ENCODE measurements around the gene XPC.

The XPC gene

DNA sequence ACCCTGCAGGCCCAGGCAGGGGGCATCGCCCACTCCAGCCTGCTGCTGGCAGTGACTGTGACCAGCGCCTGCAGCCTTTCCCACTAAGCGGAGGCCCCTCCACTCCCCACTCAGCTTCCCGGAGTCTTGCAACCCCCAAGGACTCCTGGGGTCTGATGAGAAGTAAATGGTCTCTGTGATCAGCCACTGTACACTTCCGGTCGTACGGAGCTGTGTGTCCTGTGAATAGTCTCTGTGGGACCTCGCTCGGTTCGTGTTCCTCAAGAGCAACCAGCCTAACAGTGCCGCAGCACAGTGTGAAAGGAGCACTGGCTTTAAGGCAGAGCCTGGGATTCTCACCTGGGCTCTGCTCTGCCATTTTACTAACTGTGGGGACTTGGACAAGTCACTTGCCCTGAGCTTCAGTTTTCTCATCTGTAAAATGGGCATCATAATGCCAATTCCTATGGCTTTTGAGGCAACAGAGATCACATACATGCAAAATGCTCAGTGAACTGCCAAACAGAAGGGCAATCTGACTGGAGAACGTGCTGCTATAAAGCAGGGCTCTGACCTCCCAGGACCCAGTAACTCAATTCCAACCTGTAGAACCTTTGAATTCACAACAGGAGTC lies 26.8 kb downstream of the XPC start:
- Histone ChIP-seq H3K4me1 (ENCODE audit: control insufficient read depth in 1 of 2, insufficient read depth in 1 of 2, low read depth in 1 of 2, low read length in 1 of 2) (peaks cover 7 to 9% of the 10 kb centered on the region in 2 experiments), H3K27me3 (no peaks in the 10 kb centered on the region), H3K36me3 (peaks cover 70% of the 10 kb centered on the region), H3K27ac (peak overlapping the region; percentile 30), H3K4me3 (ENCODE audit: low read depth in 1 of 2, low read length in 1 of 2) (no peak overlapping the region), H3K9me3 (no peaks in the 10 kb centered on the region)
- TF ChIP-seq, protein P1, sequence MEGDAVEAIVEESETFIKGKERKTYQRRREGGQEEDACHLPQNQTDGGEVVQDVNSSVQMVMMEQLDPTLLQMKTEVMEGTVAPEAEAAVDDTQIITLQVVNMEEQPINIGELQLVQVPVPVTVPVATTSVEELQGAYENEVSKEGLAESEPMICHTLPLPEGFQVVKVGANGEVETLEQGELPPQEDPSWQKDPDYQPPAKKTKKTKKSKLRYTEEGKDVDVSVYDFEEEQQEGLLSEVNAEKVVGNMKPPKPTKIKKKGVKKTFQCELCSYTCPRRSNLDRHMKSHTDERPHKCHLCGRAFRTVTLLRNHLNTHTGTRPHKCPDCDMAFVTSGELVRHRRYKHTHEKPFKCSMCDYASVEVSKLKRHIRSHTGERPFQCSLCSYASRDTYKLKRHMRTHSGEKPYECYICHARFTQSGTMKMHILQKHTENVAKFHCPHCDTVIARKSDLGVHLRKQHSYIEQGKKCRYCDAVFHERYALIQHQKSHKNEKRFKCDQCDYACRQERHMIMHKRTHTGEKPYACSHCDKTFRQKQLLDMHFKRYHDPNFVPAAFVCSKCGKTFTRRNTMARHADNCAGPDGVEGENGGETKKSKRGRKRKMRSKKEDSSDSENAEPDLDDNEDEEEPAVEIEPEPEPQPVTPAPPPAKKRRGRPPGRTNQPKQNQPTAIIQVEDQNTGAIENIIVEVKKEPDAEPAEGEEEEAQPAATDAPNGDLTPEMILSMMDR (IDR thresholded peaks at IDR 0.05): no peak

DNA sequence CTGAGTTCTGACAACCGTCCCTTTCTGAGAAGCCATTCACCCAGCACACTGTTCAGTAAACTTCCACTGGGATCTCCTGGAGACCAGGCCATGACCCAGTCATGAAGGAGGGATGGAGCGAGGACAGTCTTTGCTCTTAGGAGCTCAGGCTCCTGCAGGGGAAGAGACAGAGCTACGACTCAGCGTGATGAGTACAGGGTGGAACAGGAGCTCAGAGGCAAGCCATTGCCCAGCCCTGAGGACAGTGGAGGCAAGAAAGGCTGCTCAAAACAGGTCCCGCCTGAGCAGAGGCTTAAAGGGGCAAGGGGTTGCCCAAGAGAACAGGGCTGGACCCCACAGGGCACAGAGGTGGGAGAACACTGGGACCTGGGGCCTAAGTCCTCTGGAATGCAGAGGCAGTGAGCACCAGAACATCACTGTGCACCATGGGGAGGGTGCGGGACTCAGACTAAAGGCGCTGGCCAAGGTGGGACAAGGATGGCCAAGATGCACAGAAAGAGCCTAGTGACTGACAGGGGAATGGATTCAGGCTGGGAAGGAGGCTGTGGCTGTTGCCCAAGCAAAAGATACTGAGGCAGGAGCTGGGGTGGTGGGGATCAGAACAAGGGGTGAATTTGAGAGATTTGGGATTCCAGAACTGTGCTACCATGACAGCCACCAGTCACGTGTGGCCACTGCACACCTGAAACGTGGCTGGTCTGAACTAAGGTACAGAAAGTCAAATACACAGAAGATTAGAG lies 27.7 kb downstream of the XPC start:
- Histone ChIP-seq H3K9me3 (no peaks in the 10 kb centered on the region), H3K4me1 (ENCODE audit: control insufficient read depth in 1 of 2, insufficient read depth in 1 of 2, low read depth in 1 of 2, low read length in 1 of 2) (peaks cover 16 to 18% of the 10 kb centered on the region in 2 experiments), H3K36me3 (peaks cover 73% of the 10 kb centered on the region), H3K27me3 (no peaks in the 10 kb centered on the region), H3K27ac (peak overlapping the region; percentile 30), H3K4me3 (ENCODE audit: low read depth in 1 of 2, low read length in 1 of 2) (no peak overlapping the region)
- TF ChIP-seq, protein P1 (IDR thresholded peaks at IDR 0.05): no peak

DNA sequence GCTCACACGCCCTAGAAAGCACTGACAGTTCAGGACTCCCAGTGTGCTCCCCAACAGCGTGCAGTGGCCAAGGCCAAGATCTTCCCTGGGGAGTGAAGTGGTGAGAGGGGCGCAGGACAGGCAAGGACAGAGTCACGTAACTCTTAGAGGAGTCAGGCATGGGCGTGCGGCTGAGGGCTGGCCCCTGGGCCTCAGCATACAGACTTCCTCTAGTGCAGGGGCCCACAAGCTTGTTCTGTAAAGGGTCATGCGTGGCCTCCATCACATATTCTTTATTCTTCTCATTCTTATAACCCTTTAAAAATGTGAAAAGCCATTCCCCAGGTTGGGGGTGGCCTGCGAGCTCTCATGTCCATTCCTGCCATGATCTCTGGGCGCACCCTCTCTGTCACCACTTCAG lies 28.3 kb downstream of the XPC start:
- H3K9me3 ChIP-seq: no peaks in the 10 kb centered on the region
- peaks cover 22 to 24% of the 10 kb centered on the region in 2 experiments for H3K4me1 ChIP-seq (ENCODE audit: control insufficient read depth in 1 of 2, insufficient read depth in 1 of 2, low read depth in 1 of 2, low read length in 1 of 2)
- H3K27me3 ChIP-seq: no peaks in the 10 kb centered on the region
- TF ChIP-seq, protein P1 (IDR thresholded peaks at IDR 0.05): no peak
- peak overlapping the region; percentile 11 for H3K27ac ChIP-seq
- H3K36me3 ChIP-seq: peaks cover 73% of the 10 kb centered on the region
- no peak overlapping the region for H3K4me3 ChIP-seq (ENCODE audit: low read depth in 1 of 2, low read length in 1 of 2)

DNA sequence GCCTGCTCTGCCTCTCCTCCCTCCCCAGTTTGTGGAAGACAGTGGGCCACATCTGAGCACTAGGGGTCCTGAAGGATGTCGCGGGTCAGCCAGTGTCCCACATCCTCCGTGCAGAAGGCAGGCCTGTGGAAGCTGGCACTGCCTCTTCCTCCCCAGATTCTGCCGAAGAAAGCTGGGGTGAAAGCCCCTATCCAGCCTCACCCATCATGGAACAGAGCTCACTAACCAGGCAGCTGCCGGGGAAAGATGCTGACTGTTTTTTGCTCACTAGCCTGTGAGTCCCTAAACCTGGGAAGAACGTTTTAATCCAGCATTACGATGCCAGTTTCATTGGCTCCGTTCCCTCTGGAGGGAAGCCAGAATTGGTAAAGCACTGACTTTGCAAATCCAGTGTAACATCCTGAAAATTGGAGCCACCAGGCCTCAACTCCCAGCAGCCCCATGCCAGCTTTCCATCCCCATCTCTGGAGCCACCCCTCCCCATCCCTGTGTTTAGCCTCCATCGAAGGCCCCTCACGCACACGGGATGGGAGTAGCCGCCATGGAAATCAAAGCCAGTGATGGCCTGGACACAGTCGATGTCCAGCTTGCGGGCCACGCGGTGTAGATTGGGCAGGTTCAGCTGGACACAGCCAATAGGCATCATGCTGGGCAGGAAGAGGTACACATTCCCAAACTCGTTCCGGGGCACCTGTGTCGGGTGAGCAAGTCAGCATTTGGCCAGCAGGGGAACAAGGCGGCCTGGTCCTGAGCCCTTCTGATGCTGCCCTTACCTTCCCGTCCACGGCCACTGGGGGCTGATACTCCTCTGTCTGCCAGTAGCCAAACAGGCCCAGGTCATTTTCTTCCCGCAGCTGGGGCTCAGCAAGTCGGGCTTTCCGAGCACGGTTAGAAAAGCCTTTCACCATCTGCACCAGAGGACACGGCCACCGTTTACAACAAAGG lies 30.1 kb downstream of the XPC start:
- peaks cover 62% of the 10 kb centered on the region for H3K36me3 ChIP-seq
- TF ChIP-seq, protein P1 (IDR thresholded peaks at IDR 0.05): no peak
- no peak overlapping the region for H3K4me3 ChIP-seq (ENCODE audit: low read depth in 1 of 2, low read length in 1 of 2)
- no peaks in the 10 kb centered on the region for H3K9me3 ChIP-seq
- peak overlapping the region; percentile 99 for H3K27ac ChIP-seq
- H3K27me3 ChIP-seq: no peaks in the 10 kb centered on the region
- H3K4me1 ChIP-seq (ENCODE audit: control insufficient read depth in 1 of 2, insufficient read depth in 1 of 2, low read depth in 1 of 2, low read length in 1 of 2): peaks cover 35 to 40% of the 10 kb centered on the region in 2 experiments

DNA sequence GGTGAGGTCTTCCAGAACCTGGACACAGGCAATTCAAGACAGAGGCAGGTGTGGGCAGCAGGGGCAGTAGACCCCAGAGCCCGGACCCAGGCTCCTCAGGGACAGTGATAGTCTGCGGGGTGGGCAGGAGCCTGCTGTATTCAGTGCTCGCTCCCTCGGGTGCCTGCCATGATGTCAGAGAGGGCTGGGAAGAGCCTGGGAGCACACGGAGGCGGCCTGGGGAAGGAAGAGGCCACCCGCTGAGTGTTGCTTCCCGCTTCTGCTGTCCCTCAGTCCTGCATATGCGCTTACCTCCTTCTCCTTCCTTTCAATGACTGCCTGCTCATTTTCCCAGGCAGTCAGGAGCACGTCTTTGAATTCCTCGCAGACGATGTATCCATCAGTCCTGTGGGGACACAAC lies 30.8 kb downstream of the XPC start:
- TF ChIP-seq, protein P1 (IDR thresholded peaks at IDR 0.05): no peak
- peaks cover 42 to 47% of the 10 kb centered on the region in 2 experiments for H3K4me1 ChIP-seq (ENCODE audit: control insufficient read depth in 1 of 2, insufficient read depth in 1 of 2, low read depth in 1 of 2, low read length in 1 of 2)
- H3K27ac ChIP-seq: peak overlapping the region; percentile 99
- H3K9me3 ChIP-seq: no peaks in the 10 kb centered on the region
- peaks cover 57% of the 10 kb centered on the region for H3K36me3 ChIP-seq
- no peaks in the 10 kb centered on the region for H3K27me3 ChIP-seq
- H3K4me3 ChIP-seq (ENCODE audit: low read depth in 1 of 2, low read length in 1 of 2): no peak overlapping the region

Data from neutrophil (primary cell).